ENCODE data around the gene RENBP. TPM values are rescaled to one million over a fixed set of nuclear protein-coding genes. Genes with fewer than 3 reads are reported as not detected.

RENBP gene
- total and polyA plus RNA-seq, 2 of the 13 experiments (the other 11 are each of a cell fraction or from before 2014, with no cell fraction given) = 1.4 to 2.6 TPM

- H3K27ac ChIP-seq (ENCODE audit: extremely low read length, insufficient read depth, low read length) = no peak overlapping the region
- POLR2A ChIA-PET = no interaction called here
Measured at GRCh38 chrX:153991013-153991580, 46.7 kb upstream of the RENBP start.

GRCh38 chrX:153989973-153990655, 45.7 kb upstream of the RENBP start:
- POLR2A ChIA-PET = interaction anchor here (1.9 kb wide), 1 partner anchor 16 kb away, joined by 5 read pairs; no protein-coding TSS in a partner anchor
- Histone ChIP-seq H3K79me2 (ENCODE audit: insufficient read depth, low read length) (no peaks in the 10 kb centered on the region), H3K36me3 (replicated peaks in 1 of 2; ENCODE audit: control insufficient read depth in 1 of 2, insufficient read depth in 2 of 2, low read length in 2 of 2) (no peaks in the 10 kb centered on the region), H3K27me3 (ENCODE audit: control insufficient read depth in 1 of 2, insufficient read depth in 2 of 2, low read length in 2 of 2) (no peaks in the 10 kb centered on the region), H3K4me2 (ENCODE audit: low read depth, low read length) (no peak overlapping the region), H4K20me1 (ENCODE audit: insufficient read depth, low read length) (no peaks in the 10 kb centered on the region), H3K4me1 (ENCODE audit: insufficient read depth, low read length) (peaks cover 40% of the 10 kb centered on the region), H3K4me3 (replicated peaks in 1 of 3; ENCODE audit: insufficient read depth in 1 of 3, low read depth in 2 of 3, low read length in 3 of 3) (no peak overlapping the region), H3K9me3 (ENCODE audit: low read length) (no peaks in the 10 kb centered on the region), H3K27ac (ENCODE audit: extremely low read length, insufficient read depth, low read length) (no peak overlapping the region), H2AFZ (ENCODE audit: low read length) (no peak overlapping the region), H3K9ac (ENCODE audit: insufficient read depth, low read depth, low read length) (no peak overlapping the region)
- FAIRE-seq (no peak), DNase-seq (ENCODE audit: low spot score) (no peak), ATAC-seq (no peak)
- in situ Hi-C loops (cut with HindIII; ENCODE audit: extremely low pct_ligation_motif_present, low pct_unique_long_range_greater_than_20kb) = no loop called here
- CTCF ChIA-PET (ENCODE audit: low intra/inter-chr PET ratio, low total read pairs) = no interaction called here
- 80% methylated on average over 4 of the region's 14 CpGs for WGBS (ENCODE audit: low lambda C conversion rate)
- no TSS peak for BruUV-seq (replicated peaks)
- intact Hi-C loops (cut with micrococcal nuclease; ENCODE audit: unreplicated experiment) = no loop called here
- TF ChIP-seq NKX3-1 (CRISPR knock-in tag; IDR thresholded peaks at IDR 0.05) (no peak), ZNF687 (CRISPR knock-in tag; IDR thresholded peaks at IDR 0.05) (peak; percentile 7; the same call in 1 of the 2 replicates)

More at GRCh38 chrX:153991013-153991580, 46.7 kb upstream of the RENBP start:
- DNase-seq (ENCODE audit: low spot score) (no peak), ATAC-seq (no peak), FAIRE-seq (no peak)
- H3K9me3 ChIP-seq (ENCODE audit: low read length) = no peaks in the 10 kb centered on the region
- intact Hi-C loops (cut with micrococcal nuclease; ENCODE audit: unreplicated experiment) (no loop called here), in situ Hi-C loops (cut with HindIII; ENCODE audit: extremely low pct_ligation_motif_present, low pct_unique_long_range_greater_than_20kb) (no loop called here)
- H3K4me2 ChIP-seq (ENCODE audit: low read depth, low read length) = no peak overlapping the region
- H3K9ac ChIP-seq (ENCODE audit: insufficient read depth, low read depth, low read length) = no peak overlapping the region
- no peak overlapping the region for H3K4me3 ChIP-seq (replicated peaks in 1 of 3; ENCODE audit: insufficient read depth in 1 of 3, low read depth in 2 of 3, low read length in 3 of 3)
- TF ChIP-seq SNAI1 (CRISPR knock-in tag; IDR thresholded peaks at IDR 0.05; ENCODE audit: borderline replicate concordance) (no peak), ZFP41 (CRISPR knock-in tag; IDR thresholded peaks at IDR 0.05; ENCODE audit: borderline replicate concordance) (no peak), ZNF33B (CRISPR knock-in tag; IDR thresholded peaks at IDR 0.05) (no peak), SETDB1 (CRISPR knock-in tag; IDR thresholded peaks at IDR 0.05; ENCODE audit: borderline replicate concordance) (no peak), JUN (CRISPR knock-in tag; IDR thresholded peaks at IDR 0.05) (no peak), ZNF570 (CRISPR knock-in tag; IDR thresholded peaks at IDR 0.05; ENCODE audit: borderline replicate concordance) (no peak), TP53 (CRISPR knock-in tag; conservative IDR thresholded peaks at IDR 0.05) (no peak), ZBTB38 (CRISPR knock-in tag; IDR thresholded peaks at IDR 0.05) (no peak)
- no peak overlapping the region for H2AFZ ChIP-seq (ENCODE audit: low read length)
- no peaks in the 10 kb centered on the region for H3K36me3 ChIP-seq (replicated peaks in 1 of 2; ENCODE audit: control insufficient read depth in 1 of 2, insufficient read depth in 2 of 2, low read length in 2 of 2)
- H3K79me2 ChIP-seq (ENCODE audit: insufficient read depth, low read length) = no peaks in the 10 kb centered on the region
- peaks cover 30% of the 10 kb centered on the region for H3K4me1 ChIP-seq (ENCODE audit: insufficient read depth, low read length)
- H3K27me3 ChIP-seq (ENCODE audit: control insufficient read depth in 1 of 2, insufficient read depth in 2 of 2, low read length in 2 of 2) = no peaks in the 10 kb centered on the region
- 96% methylated on average over 3 of the region's 3 CpGs for WGBS (ENCODE audit: low lambda C conversion rate)
- BruUV-seq (replicated peaks) = no TSS peak
- CTCF ChIA-PET (ENCODE audit: low intra/inter-chr PET ratio, low total read pairs) = no interaction called here
- no peaks in the 10 kb centered on the region for H4K20me1 ChIP-seq (ENCODE audit: insufficient read depth, low read length)

Measured in HepG2 (cell line).